ENCODE results near the gene DNAJC9. TPM values are rescaled to one million over a fixed set of nuclear protein-coding genes. Genes with fewer than 3 reads are reported as not detected.
A peak's percentile ranks its signal among the peaks of the same experiment; 100 is the strongest.

The DNAJC9 gene
- total and polyA plus RNA-seq, 12 donors = 5.6 to 11.2 (median 7.5) TPM

DNA sequence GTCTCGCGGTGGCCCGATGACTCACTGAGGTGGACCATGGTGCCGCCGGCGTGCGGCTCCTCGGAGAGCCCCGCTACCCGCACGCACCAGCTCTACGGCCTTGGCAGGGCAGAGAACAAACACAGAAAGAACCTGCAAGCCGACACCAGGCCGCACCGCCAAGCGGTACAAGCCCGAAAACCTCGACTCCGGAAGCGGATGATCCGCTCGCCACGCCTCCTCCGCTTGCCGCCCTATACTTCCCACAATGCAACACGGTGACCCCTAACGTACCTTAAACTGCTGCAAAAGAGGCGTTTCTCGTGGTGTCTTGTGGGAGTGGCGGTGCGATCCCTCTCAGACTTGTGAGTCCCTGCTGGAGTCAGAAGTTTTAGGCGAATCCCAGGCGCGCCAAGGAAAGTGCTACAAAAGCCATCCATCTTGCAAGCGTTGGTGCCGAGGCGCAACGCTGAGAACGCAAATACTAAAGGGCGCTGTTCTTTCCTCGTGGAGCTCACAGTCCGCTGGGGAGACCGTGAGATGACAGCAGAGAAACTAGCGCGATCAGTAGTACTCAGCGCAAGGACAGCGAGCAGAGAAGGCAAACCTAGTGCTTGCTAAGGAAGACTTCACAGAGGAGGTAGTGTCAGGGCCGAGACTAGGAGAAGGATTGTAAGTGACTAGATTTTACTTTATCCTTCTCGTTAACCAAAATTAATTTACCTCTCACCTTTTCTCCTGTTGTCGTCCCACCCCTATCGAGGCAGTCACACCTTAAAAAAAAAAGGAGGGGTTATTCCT is 5.6 kb upstream of the DNAJC9 start, which contains the start of gene MRPS16:
MRPS16 (minus strand) TSS at position 200 of the 780 bp plus-strand sequence; CDS start at position 38, 162 bp downstream.
- TF ChIP-seq, protein P1, sequence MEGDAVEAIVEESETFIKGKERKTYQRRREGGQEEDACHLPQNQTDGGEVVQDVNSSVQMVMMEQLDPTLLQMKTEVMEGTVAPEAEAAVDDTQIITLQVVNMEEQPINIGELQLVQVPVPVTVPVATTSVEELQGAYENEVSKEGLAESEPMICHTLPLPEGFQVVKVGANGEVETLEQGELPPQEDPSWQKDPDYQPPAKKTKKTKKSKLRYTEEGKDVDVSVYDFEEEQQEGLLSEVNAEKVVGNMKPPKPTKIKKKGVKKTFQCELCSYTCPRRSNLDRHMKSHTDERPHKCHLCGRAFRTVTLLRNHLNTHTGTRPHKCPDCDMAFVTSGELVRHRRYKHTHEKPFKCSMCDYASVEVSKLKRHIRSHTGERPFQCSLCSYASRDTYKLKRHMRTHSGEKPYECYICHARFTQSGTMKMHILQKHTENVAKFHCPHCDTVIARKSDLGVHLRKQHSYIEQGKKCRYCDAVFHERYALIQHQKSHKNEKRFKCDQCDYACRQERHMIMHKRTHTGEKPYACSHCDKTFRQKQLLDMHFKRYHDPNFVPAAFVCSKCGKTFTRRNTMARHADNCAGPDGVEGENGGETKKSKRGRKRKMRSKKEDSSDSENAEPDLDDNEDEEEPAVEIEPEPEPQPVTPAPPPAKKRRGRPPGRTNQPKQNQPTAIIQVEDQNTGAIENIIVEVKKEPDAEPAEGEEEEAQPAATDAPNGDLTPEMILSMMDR (IDR thresholded peaks at IDR 0.05) = no peak
- peak; percentile 95 to 99 (median 98) for ATAC-seq
- intact Hi-C loops (cut with DNase I) = loop anchor here in 2 of 10 donors (5.0 to 10.0 kb wide), 3 partner anchors 105 to 245 kb away; partner anchors contain the start of genes PPP3CB (in 2 of the 2) and CFAP70 (in 1 of the 2)
- WGBS, 2 donors = 0% methylated on average over 51 of the region's 51 CpGs
- Histone ChIP-seq H3K9me3 (no peaks in the 10 kb centered on the region), H3K27me3 (no peaks in the 10 kb centered on the region), H3K4me1 (peaks cover 7 to 36% (median 30%) of the 10 kb centered on the region in 9 donors), H3K36me3 (peaks cover 0 to 34% (median 17%) of the 10 kb centered on the region in 9 donors), H3K4me3 (peak within 1 kb of the TSS; percentile 69 to 96 (median 84)), H3K27ac (peak within 1 kb of the TSS; percentile 49 to 96 (median 90))
- peak; percentile 87 to 97 for DNase-seq

DNA sequence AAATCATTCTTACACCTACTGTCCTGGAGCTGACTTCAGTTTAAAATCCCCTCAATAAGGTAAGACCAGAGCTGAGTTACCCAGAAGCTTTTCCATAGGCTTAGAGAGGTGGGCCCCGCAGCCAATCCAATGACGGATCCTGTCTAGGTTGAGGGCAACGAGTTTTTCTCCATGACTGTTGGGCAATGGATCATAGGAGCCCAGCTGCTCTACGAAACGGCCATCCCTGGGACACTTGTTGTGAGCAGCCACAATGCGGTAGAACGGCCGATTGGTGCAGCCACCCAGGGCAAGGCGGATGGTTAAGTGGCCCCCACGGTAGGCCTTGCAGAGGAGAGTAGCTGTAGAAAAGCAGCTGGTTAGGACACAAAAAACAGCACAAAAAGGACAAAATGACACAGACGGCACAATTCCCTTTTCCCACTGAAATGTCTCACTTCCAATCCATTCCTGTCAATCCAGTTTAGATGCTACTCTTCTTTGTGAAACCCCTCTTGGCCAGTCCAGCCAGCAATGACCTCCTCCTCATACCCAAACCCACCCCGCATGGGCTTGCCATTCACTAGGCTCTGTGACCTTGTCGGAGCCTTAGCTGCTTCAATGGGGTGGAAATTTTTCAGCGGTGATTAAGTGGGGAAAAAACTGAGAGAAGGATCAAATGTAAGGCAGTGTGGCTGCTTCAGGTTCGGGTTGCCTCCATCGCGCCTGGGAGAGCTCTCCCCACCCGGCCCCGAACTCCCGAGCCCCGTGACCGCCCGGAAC is 4.8 kb upstream of the DNAJC9 start:
- Histone ChIP-seq H3K36me3 (peaks cover 0 to 34% (median 17%) of the 10 kb centered on the region in 9 donors), H3K4me1 (peaks cover 7 to 40% (median 32%) of the 10 kb centered on the region in 9 donors), H3K27ac (peak overlapping the region; percentile 49 to 96 (median 90)), H3K27me3 (no peaks in the 10 kb centered on the region), H3K9me3 (no peaks in the 10 kb centered on the region), H3K4me3 (peak overlapping the region; percentile 69 to 96 (median 84))
- intact Hi-C loops (cut with DNase I) = loop anchor here in 2 of 10 donors (5.0 to 10.0 kb wide), 3 partner anchors 105 to 245 kb away; partner anchors contain the start of genes PPP3CB (in 2 of the 2) and CFAP70 (in 1 of the 2)
- 13 to 15% methylated on average over 23 of the region's 23 CpGs for WGBS, 2 donors
- TF ChIP-seq, protein P1 (IDR thresholded peaks at IDR 0.05) = no peak
- DNase-seq = no peak
- peak in 6 of 8 donors; percentile 14 to 82 (median 80) for ATAC-seq

DNA sequence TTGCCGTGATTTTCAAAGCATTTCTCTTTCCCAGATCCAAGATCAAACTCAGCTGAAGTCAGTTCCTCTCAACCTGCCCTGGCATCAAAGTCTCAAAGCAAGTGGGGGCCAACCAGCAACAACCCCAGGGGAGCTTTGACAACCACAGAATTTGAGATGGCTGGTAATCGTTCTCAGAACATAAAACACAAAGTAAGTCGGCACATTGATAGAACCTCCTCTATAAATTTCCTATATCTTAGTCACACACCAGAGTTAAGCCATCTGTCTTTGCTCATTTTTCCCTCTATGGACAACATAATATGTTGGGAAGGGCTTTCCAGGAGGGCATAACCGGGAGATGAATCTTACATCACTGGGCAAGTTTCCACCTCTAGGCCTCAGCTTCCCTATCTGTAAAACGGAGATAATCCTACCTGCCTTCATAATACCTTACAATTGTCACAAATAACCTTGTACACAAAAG is 1.2 kb upstream of the DNAJC9 start:
- H3K27ac ChIP-seq = peak overlapping the region in 3 of 10 donors; percentile 69 to 86 (median 83)
- DNase-seq (no peak), ATAC-seq (no peak)
- peaks cover 8 to 62% (median 43%) of the 10 kb centered on the region in 9 donors for H3K4me1 ChIP-seq
- peaks cover 0 to 59% (median 17%) of the 10 kb centered on the region in 9 donors for H3K36me3 ChIP-seq
- H3K27me3 ChIP-seq = no peaks in the 10 kb centered on the region
- H3K9me3 ChIP-seq = no peaks in the 10 kb centered on the region
- 82 to 84% methylated on average over 5 of the region's 5 CpGs for WGBS, 2 donors
- intact Hi-C loops (cut with DNase I) = no loop called here
- TF ChIP-seq, protein P1 (IDR thresholded peaks at IDR 0.05) = no peak
- H3K4me3 ChIP-seq = no peak overlapping the region
